ENCODE measurements around the gene NEO1.

NEO1 gene

GRCh38 chr15:73105064-73105463 lies 52.8 kb downstream of the NEO1 start:
- DNase-seq (ENCODE audit: low read depth, low spot score): no peak
- in situ Hi-C loops (cut with HindIII; ENCODE audit: low sequenced_read_pairs): no loop called here
- no peak overlapping the region for H3K4me3 ChIP-seq (ENCODE audit: low read depth, low read length)
- TF ChIP-seq CTCF (IDR thresholded peaks at IDR 0.05; ENCODE audit: low read depth, low read length): no peak

- TF ChIP-seq CTCF (IDR thresholded peaks at IDR 0.05; ENCODE audit: low read depth, low read length): no peak
- no peak for DNase-seq (ENCODE audit: low read depth, low spot score)
- in situ Hi-C loops (cut with HindIII; ENCODE audit: low sequenced_read_pairs): no loop called here
- no peak overlapping the region for H3K4me3 ChIP-seq (ENCODE audit: low read depth, low read length)
Measured at GRCh38 chr15:73108676-73109075, 56.4 kb downstream of the NEO1 start.

- H3K4me3 ChIP-seq (ENCODE audit: low read depth, low read length): no peak overlapping the region
- no peak for TF ChIP-seq CTCF (IDR thresholded peaks at IDR 0.05; ENCODE audit: low read depth, low read length)
- in situ Hi-C loops (cut with HindIII; ENCODE audit: low sequenced_read_pairs): no loop called here
- DNase-seq (ENCODE audit: low read depth, low spot score): no peak
Measured at GRCh38 chr15:73109765-73110164, 57.5 kb downstream of the NEO1 start.

GRCh38 chr15:73110201-73110600 lies 57.9 kb downstream of the NEO1 start:
- H3K4me3 ChIP-seq (ENCODE audit: low read depth, low read length): no peak overlapping the region
- no peak for DNase-seq (ENCODE audit: low read depth, low spot score)
- no peak for TF ChIP-seq CTCF (IDR thresholded peaks at IDR 0.05; ENCODE audit: low read depth, low read length)
- in situ Hi-C loops (cut with HindIII; ENCODE audit: low sequenced_read_pairs): no loop called here

GRCh38 chr15:73114064-73114463 lies 61.8 kb downstream of the NEO1 start:
- TF ChIP-seq CTCF (IDR thresholded peaks at IDR 0.05; ENCODE audit: low read depth, low read length): no peak
- in situ Hi-C loops (cut with HindIII; ENCODE audit: low sequenced_read_pairs): no loop called here
- no peak for DNase-seq (ENCODE audit: low read depth, low spot score)
- H3K4me3 ChIP-seq (ENCODE audit: low read depth, low read length): no peak overlapping the region

- in situ Hi-C loops (cut with HindIII; ENCODE audit: low sequenced_read_pairs): no loop called here
Measured at GRCh38 chr15:73116164-73116563, 63.9 kb downstream of the NEO1 start.

More at GRCh38 chr15:73116164-73116563, 63.9 kb downstream of the NEO1 start:
- no peak for TF ChIP-seq CTCF (IDR thresholded peaks at IDR 0.05; ENCODE audit: low read depth, low read length)
- no peak overlapping the region for H3K4me3 ChIP-seq (ENCODE audit: low read depth, low read length)
- no peak for DNase-seq (ENCODE audit: low read depth, low spot score)

All from astrocyte of the spinal cord (primary cell).